GM18907 (cell line): Measurements from ENCODE around the gene KCNC4.

Experiments used
- ATAC-seq: cut with Tn5 transposase; IDR thresholded peaks from one replicate; pipeline ENCODE4 v1.9.1; 2021; ENCODE audit warnings: mild to moderate bottlenecking, moderate library complexity; ENCODE audit not compliant: unreplicated experiment

KCNC4 gene

GRCh38 chr1:110211496-110212168 lies 1.5 kb downstream of the KCNC4 start:
- ATAC-seq, result no peak

- no peak for ATAC-seq
These were observed 2.3 kb downstream of the KCNC4 start for GRCh38 chr1:110212169-110213142.

- ATAC-seq, result no peak
These were observed 3.0 kb downstream of the KCNC4 start for GRCh38 chr1:110213143-110213540.

- ATAC-seq, result no peak
These were observed 4.6 kb downstream of the KCNC4 start for GRCh38 chr1:110214454-110215404.

GRCh38 chr1:110215621-110216515 lies 5.8 kb downstream of the KCNC4 start:
- ATAC-seq, result no peak

GRCh38 chr1:110216844-110217444 lies 6.8 kb downstream of the KCNC4 start:
- ATAC-seq, result no peak

- ATAC-seq, result no peak
These were observed 8.0 kb downstream of the KCNC4 start for GRCh38 chr1:110218137-110218536.

- ATAC-seq, result no peak
These were observed 8.6 kb downstream of the KCNC4 start for GRCh38 chr1:110218739-110219138.

- ATAC-seq, result no peak
These were observed 10.2 kb downstream of the KCNC4 start for GRCh38 chr1:110220324-110220723.

GRCh38 chr1:110221119-110221518 lies 11.0 kb downstream of the KCNC4 start:
- no peak for ATAC-seq

- no peak for ATAC-seq
These were observed 13.0 kb downstream of the KCNC4 start for GRCh38 chr1:110223127-110223526.

GRCh38 chr1:110223581-110223980 lies 13.5 kb downstream of the KCNC4 start:
- no peak for ATAC-seq

- no peak for ATAC-seq
These were observed 14.3 kb downstream of the KCNC4 start for GRCh38 chr1:110224240-110224995.

GRCh38 chr1:110225212-110225611 lies 15.1 kb downstream of the KCNC4 start:
- no peak for ATAC-seq

- no peak for ATAC-seq
These were observed 15.8 kb downstream of the KCNC4 start for GRCh38 chr1:110225756-110226404.

- ATAC-seq, result no peak
These were observed 17.7 kb downstream of the KCNC4 start for GRCh38 chr1:110227774-110228173.

- ATAC-seq, result no peak
These were observed 18.3 kb downstream of the KCNC4 start for GRCh38 chr1:110228381-110228780.

GRCh38 chr1:110228869-110229268 lies 18.8 kb downstream of the KCNC4 start:
- ATAC-seq, result no peak
